IPS-18a (cell line): ENCODE measurements around the gene EAPP.
A peak's percentile ranks its signal among the peaks of the same experiment; 100 is the strongest.
"Not testable (repeated sequence)": the region's sequence is repeated elsewhere in the genome, so short reads cannot be mapped to it uniquely, and the experiment has no call there.

Experiments
- H3K27ac ChIP-seq: one replicate; pipeline ENCODE4 v1.5.1; 2013; ENCODE audit warnings: low read length
- H3K27me3 ChIP-seq: one replicate; pipeline ENCODE4 v1.6.1; 2013; ENCODE audit warnings: mild to moderate bottlenecking, low read length; ENCODE audit not compliant: control insufficient read depth, insufficient read depth
- H3K36me3 ChIP-seq: one replicate; pipeline ENCODE4 v1.6.1; 2013; ENCODE audit warnings: low read depth, low read length; ENCODE audit not compliant: control insufficient read depth
- H3K4me1 ChIP-seq: one replicate; pipeline ENCODE4 v1.6.1; 2013; ENCODE audit warnings: low read depth, low read length; ENCODE audit not compliant: control insufficient read depth
- H3K4me3 ChIP-seq: one replicate; pipeline ENCODE4 v1.5.1; 2013; ENCODE audit warnings: low read length
- H3K9ac ChIP-seq: one replicate; pipeline ENCODE4 v1.6.1; 2013; ENCODE audit warnings: mild to moderate bottlenecking, low read length, moderate library complexity
- H3K9me3 ChIP-seq: one replicate; pipeline ENCODE4 v1.6.1; 2013; ENCODE audit warnings: low read depth, low read length; ENCODE audit not compliant: control insufficient read depth

The EAPP gene

GRCh38 chr14:34554540-34555250 lies 15.2 kb upstream of the EAPP start:
- no peaks in the 10 kb centered on the region for H3K27me3 ChIP-seq
- H3K4me1 ChIP-seq: no peaks in the 10 kb centered on the region
- H3K27ac ChIP-seq: no peak overlapping the region
- H3K4me3 ChIP-seq: no peak overlapping the region
- no peaks in the 10 kb centered on the region for H3K36me3 ChIP-seq
- H3K9ac ChIP-seq: no peak overlapping the region
- H3K9me3 ChIP-seq: no peaks in the 10 kb centered on the region

GRCh38 chr14:34549276-34549966 lies 9.9 kb upstream of the EAPP start:
- H3K4me3 ChIP-seq, H3K27ac ChIP-seq, H3K9me3 ChIP-seq, H3K9ac ChIP-seq, H3K4me1 ChIP-seq, H3K27me3 ChIP-seq, H3K36me3 ChIP-seq: not testable (repeated sequence)

- no peak overlapping the region for H3K27ac ChIP-seq
- no peak overlapping the region for H3K4me3 ChIP-seq
- H3K4me1 ChIP-seq: no peaks in the 10 kb centered on the region
- no peaks in the 10 kb centered on the region for H3K9me3 ChIP-seq
- H3K27me3 ChIP-seq: no peaks in the 10 kb centered on the region
- H3K36me3 ChIP-seq: no peaks in the 10 kb centered on the region
- no peak overlapping the region for H3K9ac ChIP-seq
These were observed 9.0 kb upstream of the EAPP start for GRCh38 chr14:34548472-34548981.

DNA sequence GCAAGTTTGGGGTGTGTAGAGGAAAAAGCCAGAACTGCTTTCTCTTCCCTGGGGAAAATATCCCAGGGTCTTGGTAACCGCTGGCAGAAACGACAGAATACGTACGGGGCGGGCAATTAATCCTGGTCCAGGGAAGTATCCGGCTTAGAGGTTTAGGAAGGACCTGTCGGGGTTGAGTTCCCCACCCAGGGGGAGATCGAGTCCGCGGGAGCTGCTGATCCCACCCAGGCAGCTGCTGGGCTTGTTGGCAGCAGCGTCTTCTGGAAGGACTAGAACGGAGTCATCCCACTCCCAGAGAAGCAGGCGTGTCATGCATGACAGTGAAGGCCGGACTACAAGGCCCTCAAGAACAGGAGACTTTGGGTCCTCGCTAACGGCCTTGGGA lies 7.6 kb upstream of the EAPP start:
- not testable (repeated sequence) for H3K27ac ChIP-seq, H3K36me3 ChIP-seq

DNA sequence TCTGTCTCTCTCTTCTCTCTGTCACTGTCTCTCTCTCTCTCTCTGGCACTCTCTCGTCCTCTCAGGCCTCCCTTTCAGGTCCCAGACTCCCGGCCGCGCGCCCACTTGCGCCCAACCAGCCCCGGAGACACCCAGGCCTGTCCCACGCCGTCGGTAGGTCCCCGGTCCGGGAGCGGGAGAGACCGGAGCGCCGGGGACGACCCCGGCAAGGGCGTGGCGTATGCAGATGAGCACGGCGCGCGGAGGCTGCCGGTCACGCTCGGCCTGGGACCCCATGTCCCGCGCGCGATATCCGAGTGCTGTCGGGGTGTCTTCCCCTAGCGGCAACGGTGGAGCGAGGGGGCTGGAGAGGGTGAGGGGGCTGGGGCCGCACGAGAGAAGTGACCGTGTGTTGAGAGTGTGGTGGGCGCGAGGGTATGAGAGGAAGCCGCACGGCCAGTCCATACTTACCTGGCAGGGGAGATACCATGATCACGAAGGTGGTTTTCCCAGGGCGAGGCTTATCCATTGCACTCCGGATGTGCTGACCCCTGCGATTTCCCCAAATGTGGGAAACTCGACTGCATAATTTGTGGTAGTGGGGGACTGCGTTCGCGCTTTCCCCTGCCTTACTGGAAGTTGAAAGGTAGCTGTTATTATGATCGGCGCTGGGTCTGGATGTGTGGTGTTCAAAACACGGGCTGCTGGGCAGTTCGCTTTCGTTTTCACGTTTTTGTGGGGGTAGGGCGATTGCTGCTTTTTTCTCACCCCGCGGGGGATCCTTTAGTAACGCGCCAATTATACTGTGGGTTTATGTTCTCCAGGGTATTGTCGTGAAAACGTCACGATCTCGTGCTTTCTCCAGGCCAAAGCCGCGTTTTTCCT lies 7.0 kb upstream of the EAPP start:
- not testable (repeated sequence) for H3K9me3 ChIP-seq, H3K27ac ChIP-seq, H3K4me1 ChIP-seq, H3K36me3 ChIP-seq, H3K27me3 ChIP-seq, H3K9ac ChIP-seq, H3K4me3 ChIP-seq

More for the DNA sequence above, 7.6 kb upstream of the EAPP start:
- H3K9me3 ChIP-seq, H3K4me3 ChIP-seq, H3K27me3 ChIP-seq, H3K9ac ChIP-seq, H3K4me1 ChIP-seq: not testable (repeated sequence)

- peak overlapping the region; percentile 43 for H3K27ac ChIP-seq
- not testable (repeated sequence) for H3K27me3 ChIP-seq, H3K36me3 ChIP-seq, H3K4me1 ChIP-seq, H3K9me3 ChIP-seq
- H3K4me3 ChIP-seq: peak overlapping the region; percentile 96
- peak overlapping the region; percentile 94 for H3K9ac ChIP-seq
These were observed 919 bp upstream of the EAPP start for GRCh38 chr14:34540181-34541059.

DNA sequence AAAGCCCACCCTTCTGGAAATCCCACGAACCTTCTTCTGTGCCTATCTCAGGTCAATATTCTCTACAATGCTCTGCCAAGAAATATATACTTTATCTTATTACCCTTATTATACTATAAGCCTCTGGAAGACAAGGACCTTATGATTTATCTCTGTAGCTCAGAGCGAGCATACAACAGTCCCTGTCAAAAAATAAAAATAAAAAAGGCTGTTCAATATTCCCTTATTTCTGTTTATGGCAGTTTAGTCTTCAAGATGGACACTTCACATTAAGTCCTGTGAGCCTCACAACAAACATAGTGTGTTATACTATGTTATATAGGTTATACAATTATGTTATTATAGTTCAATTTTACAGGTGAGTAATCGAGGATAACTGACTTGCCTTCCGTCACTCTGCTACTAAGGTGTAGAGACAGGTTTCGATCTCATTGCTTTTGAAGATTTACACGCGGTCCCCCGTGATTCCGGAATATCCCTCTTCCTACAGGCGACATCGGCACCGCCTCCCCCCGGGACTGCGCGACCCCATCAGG lies 562 bp downstream of the EAPP start:
- H3K36me3 ChIP-seq: peaks cover 6% of the 10 kb centered on the region
- H3K9ac ChIP-seq: peak overlapping the region; percentile 94
- H3K9me3 ChIP-seq: no peaks in the 10 kb centered on the region
- H3K4me1 ChIP-seq: peaks cover 4% of the 10 kb centered on the region
- H3K27me3 ChIP-seq: no peaks in the 10 kb centered on the region
- peak overlapping the region; percentile 94 for H3K27ac ChIP-seq
- H3K4me3 ChIP-seq: peak overlapping the region; percentile 96

- H3K4me3 ChIP-seq: peak overlapping the region; percentile 96
- not testable (repeated sequence) for H3K27me3 ChIP-seq, H3K27ac ChIP-seq, H3K36me3 ChIP-seq, H3K9me3 ChIP-seq, H3K9ac ChIP-seq, H3K4me1 ChIP-seq
These were observed 1.4 kb downstream of the EAPP start for GRCh38 chr14:34538096-34538495.

DNA sequence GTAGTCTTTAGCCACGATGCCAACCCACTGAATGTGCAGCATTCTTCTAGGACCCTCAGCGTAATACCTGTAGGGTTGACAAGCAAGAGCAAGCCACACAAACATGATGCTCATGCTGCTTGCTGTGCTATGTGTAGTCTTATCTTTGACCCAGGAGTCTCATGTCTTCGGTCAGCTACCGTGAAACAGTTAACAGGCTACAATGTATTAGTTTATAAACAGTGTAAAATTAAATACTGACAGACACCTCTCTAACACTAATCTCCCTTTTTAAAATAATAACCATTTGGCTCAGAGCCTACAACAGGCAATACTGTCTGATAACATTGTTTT lies 1.9 kb downstream of the EAPP start:
- Histone ChIP-seq H3K27ac (no peak overlapping the region), H3K9me3 (no peaks in the 10 kb centered on the region), H3K4me3 (no peak overlapping the region), H3K9ac (no peak overlapping the region), H3K4me1 (peaks cover 4% of the 10 kb centered on the region), H3K27me3 (no peaks in the 10 kb centered on the region), H3K36me3 (peaks cover 10% of the 10 kb centered on the region)

- Histone ChIP-seq H3K9ac (no peak overlapping the region), H3K36me3 (peaks cover 15% of the 10 kb centered on the region), H3K27me3 (no peaks in the 10 kb centered on the region), H3K9me3 (no peaks in the 10 kb centered on the region), H3K4me3 (no peak overlapping the region), H3K27ac (no peak overlapping the region), H3K4me1 (peaks cover 4% of the 10 kb centered on the region)
These were observed 2.4 kb downstream of the EAPP start for GRCh38 chr14:34536951-34537676.
